Smooth muscle cell of trachea (primary cell): ENCODE data around the gene ZNF699. TPM values are rescaled to one million over a fixed set of nuclear protein-coding genes. Genes with fewer than 3 reads are reported as not detected.

Experiments used
- total RNA-seq: library from RNA; depleted of rRNA; stranded (reverse); fragments of >200 nt; gene quantifications from 2 replicates; pipeline ENCODE4 v1.2.1, GENCODE V29; 2014

ZNF699 gene
- total RNA-seq: 10.4 and 12.4 TPM in 2 replicates

GRCh38 chr19:9309139-9309973, at the start of gene ZNF699:
Gene ZNF699 (minus strand): TSS chr19:9309838. CDS start chr19:9305119, 4,719 bp downstream.

GRCh38 chr19:9323919-9324583, 14.4 kb upstream of the ZNF699 start, which contains the start of gene ZNF559:
Gene ZNF559 (plus strand): TSS chr19:9324179. CDS start chr19:9338550, 14,371 bp downstream.

GRCh38 chr19:9250630-9251029, 59.0 kb downstream of the ZNF699 start, which contains the start of gene OR7E24:
Gene OR7E24 (plus strand): TSS chr19:9250930. CDS start chr19:9251044, 114 bp downstream.

Other genes with a start within 250 kb of the ZNF699 start
- gene OR1M1, start 222.8 kb downstream of the ZNF699 start, total RNA-seq: under 0.01 TPM in 1 of 2 replicates, not detected in the other
- not detected in 2 replicates for gene OR7G2, start 202.4 kb downstream of the ZNF699 start, total RNA-seq
- gene OR7G1, start 194.1 kb downstream of the ZNF699 start, total RNA-seq: not detected in 2 replicates
- not detected in 2 replicates for gene OR7G3, start 182.9 kb downstream of the ZNF699 start, total RNA-seq
- gene ZNF317, start 169.4 kb downstream of the ZNF699 start, total RNA-seq: 13.5 and 22.2 TPM in 2 replicates
- 0.33 TPM in 1 of 2 replicates, not detected in the other for gene OR7D2, start 130.9 kb downstream of the ZNF699 start, total RNA-seq
- not detected in 2 replicates for gene OR7D4, start 90.2 kb downstream of the ZNF699 start, total RNA-seq
- gene OR7E24, start 58.9 kb downstream of the ZNF699 start, total RNA-seq: not detected in 2 replicates
- gene ZNF559, start 14.3 kb upstream of the ZNF699 start, total RNA-seq: 15.2 and 19.3 TPM in 2 replicates
- 1.3 and 1.9 TPM in 2 replicates for gene ZNF177, start 53.2 kb upstream of the ZNF699 start, total RNA-seq
- 10.8 and 17.5 TPM in 2 replicates for gene ZNF266, start 125.7 kb upstream of the ZNF699 start, total RNA-seq
- gene ZNF560, start 188.8 kb upstream of the ZNF699 start, total RNA-seq: 1.0 and 2.2 TPM in 2 replicates
- 27.2 and 32.7 TPM in 2 replicates for gene ZNF426, start 228.8 kb upstream of the ZNF699 start, total RNA-seq